Activated B cell treated with CpG ODN at 0.5 μM for 24 hours (primary cell): Measurements from ENCODE around the gene ERGIC1. TPM values are rescaled to one million over a fixed set of nuclear protein-coding genes. Genes with fewer than 3 reads are reported as not detected.

Source experiments
- ATAC-seq: fragments of 200-7000 bp; cut with Tn5 transposase; one replicate; pipeline ENCODE4 v1.10.0; 2021; ENCODE audit warnings: low read depth, mild to moderate bottlenecking, moderate library complexity
- CTCF ChIA-PET: fragments of 350-600 bp; sonication (Branson Sonifier 250); formaldehyde crosslinking; loops from one replicate; lab custom pipeline; 2021; ENCODE audit warnings: antibody characterized with exemption; lab: Charles Lee
- POLR2A ChIA-PET: fragments of 350-600 bp; sonication (Branson Sonifier 250); formaldehyde crosslinking; loops from one replicate; lab custom pipeline; 2021; ENCODE audit warnings: antibody characterized with exemption; lab: Charles Lee
- DNase-seq: peaks from one replicate; pipeline ENCODE4 v3.0.0; 2022
- H3K27ac Mint-ChIP-seq: one replicate; pipeline ENCODE4 v1.8.0; 2020; ENCODE audit warnings: mixed read lengths
- H3K27me3 Mint-ChIP-seq: one replicate; pipeline ENCODE4 v1.8.0; 2021; ENCODE audit warnings: mixed read lengths
- H3K36me3 Mint-ChIP-seq: one replicate; pipeline ENCODE4 v1.8.0; 2021; ENCODE audit warnings: low read depth, mixed read lengths
- H3K4me1 Mint-ChIP-seq: one replicate; pipeline ENCODE4 v1.8.0; 2021; ENCODE audit warnings: mixed read lengths
- H3K4me3 Mint-ChIP-seq: one replicate; pipeline ENCODE4 v1.8.0; 2020; ENCODE audit warnings: mild to moderate bottlenecking, mixed read lengths
- H3K9me3 Mint-ChIP-seq: one replicate; pipeline ENCODE4 v1.8.0; 2020; ENCODE audit warnings: mixed read lengths
- CTCF ChIP-seq: fragments of 200-600 bp; IDR thresholded peaks from one replicate; pipeline ENCODE4 v1.8.0; 2022; ENCODE audit warnings: antibody characterized with exemption, mild to moderate bottlenecking
- intact Hi-C: fragments of 100-400 bp; cut with micrococcal nuclease; formaldehyde crosslinking; loops from one replicate; pipeline ENCODE4 v1.15.1; 2024
- total RNA-seq: library from RNA; stranded (reverse); gene quantifications from 2 replicates; pipeline ENCODE4 v1.2.3, GENCODE V29; 2022

Gene ERGIC1
- total RNA-seq, 1 donor from 2014 or later, result 72.5 TPM

- no peaks in the 10 kb centered on the region for H3K36me3 Mint-ChIP-seq
- H3K4me1 Mint-ChIP-seq, result peaks cover 8% of the 10 kb centered on the region
- ChIA-PET CTCF (interaction anchor here (1.5 kb wide), 1 partner anchor 43 kb away, joined by 4 read pairs; no protein-coding TSS in a partner anchor), POLR2A (interaction anchor here (0.7 to 1.2 kb wide), 2 partner anchors 43 to 51 kb away, joined by 4 to 5 read pairs; no protein-coding TSS in a partner anchor)
- ATAC-seq (no peak), DNase-seq (no peak)
- H3K4me3 Mint-ChIP-seq, result no peak overlapping the region
- no peak for TF ChIP-seq CTCF
- intact Hi-C loops, result no loop called here
- H3K27ac Mint-ChIP-seq, result no peak overlapping the region
- H3K9me3 Mint-ChIP-seq, result no peaks in the 10 kb centered on the region
- no peaks in the 10 kb centered on the region for H3K27me3 Mint-ChIP-seq
Observed at GRCh38 chr5:172815631-172816030, 18.4 kb upstream of the ERGIC1 start.

- H3K27me3 Mint-ChIP-seq, result no peaks in the 10 kb centered on the region
- ATAC-seq (no peak), DNase-seq (no peak)
- TF ChIP-seq CTCF, result no peak
- H3K36me3 Mint-ChIP-seq, result no peaks in the 10 kb centered on the region
- ChIA-PET CTCF (interaction anchor here (0.9 kb wide), 1 partner anchor 45 kb away, joined by 3 read pairs; no protein-coding TSS in a partner anchor), POLR2A (interaction anchor here (1.0 to 1.2 kb wide), 2 partner anchors 45 kb away, joined by 3 to 4 read pairs; no protein-coding TSS in a partner anchor)
- no peaks in the 10 kb centered on the region for H3K9me3 Mint-ChIP-seq
- H3K4me1 Mint-ChIP-seq, result peaks cover 8% of the 10 kb centered on the region
- intact Hi-C loops, result no loop called here
- no peak overlapping the region for H3K27ac Mint-ChIP-seq
- no peak overlapping the region for H3K4me3 Mint-ChIP-seq
Observed at GRCh38 chr5:172816925-172817562, 17.0 kb upstream of the ERGIC1 start.

GRCh38 chr5:172817664-172818063, 16.4 kb upstream of the ERGIC1 start:
- Mint-ChIP-seq H3K9me3 (no peaks in the 10 kb centered on the region), H3K27me3 (no peaks in the 10 kb centered on the region), H3K27ac (no peak overlapping the region), H3K4me1 (peaks cover 8% of the 10 kb centered on the region), H3K36me3 (no peaks in the 10 kb centered on the region), H3K4me3 (no peak overlapping the region)
- DNase-seq (no peak), ATAC-seq (no peak)
- no peak for TF ChIP-seq CTCF
- CTCF ChIA-PET, result interaction anchor here (0.6 to 0.9 kb wide), 2 partner anchors 40 to 45 kb away, joined by 3 read pairs; no protein-coding TSS in a partner anchor
- intact Hi-C loops, result no loop called here
- POLR2A ChIA-PET, result interaction anchor here (1.0 kb wide), 1 partner anchor 46 kb away, joined by 3 read pairs; no protein-coding TSS in a partner anchor

- no peak overlapping the region for H3K4me3 Mint-ChIP-seq
- H3K4me1 Mint-ChIP-seq, result peaks cover 8% of the 10 kb centered on the region
- CTCF ChIA-PET, result interaction anchor here (0.6 to 0.9 kb wide), 2 partner anchors 41 to 46 kb away, joined by 3 read pairs; no protein-coding TSS in a partner anchor
- H3K36me3 Mint-ChIP-seq, result no peaks in the 10 kb centered on the region
- no peak for TF ChIP-seq CTCF
- no peaks in the 10 kb centered on the region for H3K27me3 Mint-ChIP-seq
- H3K27ac Mint-ChIP-seq, result no peak overlapping the region
- ATAC-seq (no peak), DNase-seq (no peak)
- POLR2A ChIA-PET, result interaction anchor here (1.0 kb wide), 1 partner anchor 46 kb away, joined by 3 read pairs; no protein-coding TSS in a partner anchor
- intact Hi-C loops, result no loop called here
- no peaks in the 10 kb centered on the region for H3K9me3 Mint-ChIP-seq
Observed at GRCh38 chr5:172818081-172818480, 16.0 kb upstream of the ERGIC1 start.

GRCh38 chr5:172819569-172819968, 14.5 kb upstream of the ERGIC1 start:
- H3K36me3 Mint-ChIP-seq, result no peaks in the 10 kb centered on the region
- no peak for TF ChIP-seq CTCF
- no peaks in the 10 kb centered on the region for H3K27me3 Mint-ChIP-seq
- CTCF ChIA-PET, result no interaction called here
- H3K9me3 Mint-ChIP-seq, result no peaks in the 10 kb centered on the region
- intact Hi-C loops, result no loop called here
- ATAC-seq (no peak), DNase-seq (no peak)
- H3K27ac Mint-ChIP-seq, result no peak overlapping the region
- H3K4me3 Mint-ChIP-seq, result no peak overlapping the region
- POLR2A ChIA-PET, result no interaction called here
- H3K4me1 Mint-ChIP-seq, result peaks cover 8% of the 10 kb centered on the region
